IMR-90 (cell line): ENCODE data around the gene PCARE.

Experiments
- CEBPB ChIP-seq: IDR thresholded peaks from 2 replicates; pipeline ENCODE4 v1.6.1; 2012; ENCODE audit warnings: low read depth, low read length, improper control_type of control experiment
- CHD1 ChIP-seq: IDR thresholded peaks from 2 replicates; pipeline ENCODE4 v1.6.1; 2012; ENCODE audit warnings: low read depth, low read length, improper control_type of control experiment
- ELK1 ChIP-seq: fragments of 150-350 bp; IDR thresholded peaks from 2 replicates; pipeline ENCODE4 v1.6.1; 2016; ENCODE audit warnings: low read depth, mild to moderate bottlenecking, low read length, moderate library complexity, borderline replicate concordance
- FOS ChIP-seq: fragments of 150-350 bp; IDR thresholded peaks from 2 replicates; pipeline ENCODE4 v1.6.1; 2016; ENCODE audit warnings: low read depth, low read length
- MAFK ChIP-seq: IDR thresholded peaks from 2 replicates; pipeline ENCODE4 v1.6.1; 2012; ENCODE audit warnings: low read depth, low read length, improper control_type of control experiment
- MAZ ChIP-seq: IDR thresholded peaks from 2 replicates; pipeline ENCODE4 v1.6.1; 2012; ENCODE audit warnings: low read depth, mild to moderate bottlenecking, low read length, improper control_type of control experiment, moderate library complexity, borderline replicate concordance
- MXI1 ChIP-seq: IDR thresholded peaks from 2 replicates; pipeline ENCODE4 v1.6.1; 2012; ENCODE audit warnings: low read depth, mild to moderate bottlenecking, low read length, moderate library complexity, borderline replicate concordance
- POLR2A ChIP-seq: IDR thresholded peaks from 2 replicates; pipeline ENCODE4 v1.6.1; 2012; ENCODE audit warnings: mild to moderate bottlenecking, low read depth, low read length
- RAD21 ChIP-seq: IDR thresholded peaks from 2 replicates; pipeline ENCODE4 v1.6.1; 2012; ENCODE audit warnings: low read length, improper control_type of control experiment
- RCOR1 ChIP-seq: IDR thresholded peaks from 2 replicates; pipeline ENCODE4 v1.6.1; 2012; ENCODE audit warnings: mild to moderate bottlenecking, low read length, improper control_type of control experiment; ENCODE audit not compliant: insufficient replicate concordance
- RFX5 ChIP-seq: IDR thresholded peaks from 2 replicates; pipeline ENCODE4 v1.8.0; 2012; ENCODE audit warnings: low read depth, mild to moderate bottlenecking, low read length, moderate library complexity
- SMC3 ChIP-seq: fragments of 150-350 bp; IDR thresholded peaks from 2 replicates; pipeline ENCODE4 v1.6.1; 2016; ENCODE audit warnings: low read depth, mild to moderate bottlenecking, antibody characterized with exemption, low read length, moderate library complexity
- USF2 ChIP-seq: fragments of 150-350 bp; IDR thresholded peaks from 2 replicates; pipeline ENCODE4 v1.6.1; 2017; ENCODE audit warnings: mild to moderate bottlenecking, antibody characterized with exemption, low read length, low read depth
- TF ChIP-seq, protein P1 (sequence below): conservative IDR thresholded peaks from 2 replicates; pipeline ENCODE4 v1.5.1; 2012; ENCODE audit warnings: mild to moderate bottlenecking, low read depth, low read length, improper control_type of control experiment

DNA sequence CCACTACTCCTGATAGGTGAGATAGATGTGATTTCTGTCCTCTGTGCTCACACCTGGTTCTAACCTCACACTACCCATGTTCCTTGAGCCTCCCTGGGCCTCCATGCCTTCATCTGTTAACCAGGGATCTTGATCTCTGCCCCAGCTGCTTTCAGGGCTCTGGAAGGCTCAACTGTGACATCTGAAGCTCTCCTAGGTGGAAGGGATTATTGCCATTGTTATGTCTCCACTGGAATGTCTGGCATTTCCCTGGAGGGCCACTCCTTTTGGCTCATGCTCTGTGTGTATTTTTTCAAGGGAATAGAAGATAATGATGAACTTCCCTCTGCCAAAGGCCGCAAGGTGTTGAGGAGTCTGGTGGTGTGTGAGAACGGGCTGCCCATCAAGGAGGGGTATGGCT lies 41.2 kb downstream of the PCARE start:
- no peak for TF ChIP-seq ELK1
- TF ChIP-seq, protein P1, sequence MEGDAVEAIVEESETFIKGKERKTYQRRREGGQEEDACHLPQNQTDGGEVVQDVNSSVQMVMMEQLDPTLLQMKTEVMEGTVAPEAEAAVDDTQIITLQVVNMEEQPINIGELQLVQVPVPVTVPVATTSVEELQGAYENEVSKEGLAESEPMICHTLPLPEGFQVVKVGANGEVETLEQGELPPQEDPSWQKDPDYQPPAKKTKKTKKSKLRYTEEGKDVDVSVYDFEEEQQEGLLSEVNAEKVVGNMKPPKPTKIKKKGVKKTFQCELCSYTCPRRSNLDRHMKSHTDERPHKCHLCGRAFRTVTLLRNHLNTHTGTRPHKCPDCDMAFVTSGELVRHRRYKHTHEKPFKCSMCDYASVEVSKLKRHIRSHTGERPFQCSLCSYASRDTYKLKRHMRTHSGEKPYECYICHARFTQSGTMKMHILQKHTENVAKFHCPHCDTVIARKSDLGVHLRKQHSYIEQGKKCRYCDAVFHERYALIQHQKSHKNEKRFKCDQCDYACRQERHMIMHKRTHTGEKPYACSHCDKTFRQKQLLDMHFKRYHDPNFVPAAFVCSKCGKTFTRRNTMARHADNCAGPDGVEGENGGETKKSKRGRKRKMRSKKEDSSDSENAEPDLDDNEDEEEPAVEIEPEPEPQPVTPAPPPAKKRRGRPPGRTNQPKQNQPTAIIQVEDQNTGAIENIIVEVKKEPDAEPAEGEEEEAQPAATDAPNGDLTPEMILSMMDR = no peak
- no peak for TF ChIP-seq USF2
- TF ChIP-seq POLR2A = no peak
- TF ChIP-seq RCOR1 = no peak
- TF ChIP-seq MXI1 = no peak
- no peak for TF ChIP-seq RFX5
- no peak for TF ChIP-seq RAD21
- no peak for TF ChIP-seq SMC3
- TF ChIP-seq FOS = no peak
- TF ChIP-seq CEBPB = no peak
- TF ChIP-seq MAZ = no peak
- no peak for TF ChIP-seq MAFK
- TF ChIP-seq CHD1 = no peak
